HG03575 (cell line): ENCODE results near the gene FGR.
"Not testable (repeated sequence)": the region's sequence is repeated elsewhere in the genome, so short reads cannot be mapped to it uniquely, and the experiment has no call there.

Experiments
- ATAC-seq: cut with Tn5 transposase; IDR thresholded peaks from one replicate; pipeline ENCODE4 v1.9.1; 2021; ENCODE audit not compliant: unreplicated experiment, insufficient number of reproducible peaks, low FRiP score; ENCODE audit errors: extremely low read depth

Gene FGR

DNA sequence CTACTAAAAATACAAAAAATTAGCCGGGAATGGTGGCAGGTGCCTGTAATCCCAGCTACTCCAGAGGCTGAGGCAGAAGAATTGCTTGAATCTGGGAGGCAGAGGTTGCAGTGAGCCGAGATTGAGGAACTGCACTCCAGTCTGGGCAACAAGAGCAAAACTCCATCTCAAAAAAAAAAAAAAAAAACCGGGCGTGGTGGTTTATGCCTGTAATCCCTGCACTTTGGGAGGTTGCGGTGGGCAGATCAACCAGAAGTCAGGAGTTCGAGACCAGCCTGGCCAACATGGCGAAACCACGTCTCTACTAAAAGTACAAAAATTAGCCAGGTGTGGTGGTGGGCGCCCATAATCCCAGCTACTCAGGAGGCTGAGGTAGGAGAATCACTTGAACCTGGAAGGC, 5.5 kb upstream of the FGR start:
- not testable (repeated sequence) for ATAC-seq

- no peak for ATAC-seq
Observed at GRCh38 chr1:27638805-27639204, 3.8 kb upstream of the FGR start.

DNA sequence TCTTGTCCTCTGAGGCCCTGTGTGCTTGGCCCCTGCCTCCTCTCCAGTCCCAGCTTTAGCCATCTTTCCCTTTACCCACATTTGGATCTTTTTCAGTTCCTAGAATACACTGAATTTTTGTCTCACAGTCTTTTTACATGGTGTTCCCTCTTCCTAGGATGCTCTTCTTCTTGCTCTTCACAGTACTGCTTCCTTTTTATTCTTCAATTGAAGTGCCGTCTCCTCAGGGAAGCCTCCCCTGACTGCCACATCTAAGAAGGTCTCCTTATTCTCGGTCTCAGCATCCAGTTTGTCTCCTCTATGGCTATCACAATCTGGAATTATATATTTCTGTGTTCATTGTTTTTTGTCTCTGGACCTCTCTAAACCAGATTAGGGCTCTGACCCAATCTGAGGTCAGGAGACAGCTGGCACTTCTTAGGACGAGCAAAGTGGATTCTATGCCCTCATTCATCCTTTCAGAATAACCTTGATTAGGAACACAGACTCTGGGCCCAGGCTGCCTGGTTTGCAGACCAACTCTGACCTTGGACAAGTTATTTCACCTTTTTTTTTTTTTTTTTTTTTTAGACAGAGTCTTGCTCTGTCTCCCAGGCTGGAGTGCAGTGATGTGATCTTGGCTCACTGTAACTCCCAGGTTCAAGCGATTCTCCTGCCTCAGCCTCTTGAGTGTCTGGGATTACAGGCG, 3.2 kb upstream of the FGR start:
- ATAC-seq = no peak

DNA sequence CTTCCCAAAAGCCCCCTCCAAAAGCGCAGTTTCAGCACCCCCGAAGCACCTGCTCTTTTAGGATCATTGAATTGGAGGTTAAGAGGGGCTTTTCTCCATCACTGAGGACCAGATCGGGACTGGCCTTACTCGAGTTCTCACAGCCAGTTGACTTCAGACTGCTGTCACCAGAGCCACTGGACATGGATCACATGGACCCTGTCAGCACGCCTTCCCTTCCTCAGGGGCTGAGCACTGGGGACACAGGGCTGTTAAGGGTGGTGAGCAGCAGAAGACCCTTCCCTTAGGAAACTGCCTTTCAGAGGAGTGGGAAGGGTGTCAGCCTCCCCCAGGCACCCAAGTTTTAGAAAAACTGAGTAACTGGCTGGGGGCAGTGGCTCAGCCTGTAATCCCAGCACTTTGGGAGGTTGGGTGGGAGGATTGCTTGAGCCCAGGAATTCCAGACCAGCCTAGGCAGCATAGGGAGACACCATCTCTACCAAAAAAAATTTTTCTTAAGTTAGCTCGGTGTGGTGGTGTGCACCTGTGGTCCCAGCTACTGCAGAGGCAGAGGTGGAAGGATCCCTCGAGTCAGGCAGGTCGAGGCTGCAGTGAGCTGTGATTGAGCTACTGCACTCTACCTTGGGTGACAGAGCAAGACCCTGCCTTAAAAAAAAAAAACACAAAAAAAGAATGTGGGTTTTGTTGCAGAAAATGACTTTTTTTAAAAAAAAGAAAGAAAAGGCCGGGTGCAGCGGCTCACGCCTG, 584 bp upstream of the FGR start:
- ATAC-seq = no peak

- no peak for ATAC-seq
Observed at GRCh38 chr1:27634177-27634984, 604 bp downstream of the FGR start.

DNA sequence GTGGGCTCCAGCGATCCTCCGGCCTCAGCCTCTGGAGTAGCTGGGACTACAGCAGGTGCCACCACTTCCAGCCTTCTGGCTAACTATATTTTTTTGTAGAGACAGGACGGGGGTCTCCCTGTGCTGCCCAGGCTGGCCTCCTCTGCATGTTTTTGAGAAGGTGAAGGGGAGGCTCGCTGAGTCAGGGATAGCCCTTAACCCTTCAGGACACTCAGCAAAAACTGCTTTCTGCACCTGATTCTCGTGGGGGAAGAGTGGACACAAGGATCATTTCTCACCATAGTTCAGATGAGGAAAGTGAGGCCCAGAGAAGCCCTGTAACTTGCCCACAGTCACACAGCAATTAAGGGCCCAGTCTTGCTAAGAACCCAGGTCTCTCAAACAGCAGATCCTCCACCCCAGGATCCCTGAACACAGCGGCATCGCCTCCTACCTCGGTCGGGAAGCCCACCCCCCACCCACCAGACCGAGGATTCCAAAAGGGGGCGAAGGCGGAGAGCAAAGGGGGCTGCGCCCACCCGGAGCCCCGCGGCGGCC, 1.3 kb downstream of the FGR start:
- ATAC-seq = no peak

DNA sequence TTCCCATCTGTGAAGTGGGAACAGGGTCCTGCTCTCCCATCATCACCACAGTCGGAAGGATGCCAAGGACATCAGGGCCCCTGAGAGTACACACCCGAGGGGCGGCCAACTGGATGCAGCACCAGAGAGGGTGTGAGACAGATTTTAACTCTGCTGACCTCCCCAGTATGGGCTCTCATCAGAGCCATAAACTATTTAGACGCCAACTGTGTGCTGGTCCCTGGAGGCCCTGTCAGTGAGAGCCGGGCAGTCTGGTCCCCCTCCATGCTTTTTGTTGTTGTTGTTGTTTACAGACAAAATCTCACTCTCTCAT, 1.7 kb downstream of the FGR start:
- ATAC-seq = no peak

- no peak for ATAC-seq
Observed at GRCh38 chr1:27632387-27633297, 2.3 kb downstream of the FGR start.

DNA sequence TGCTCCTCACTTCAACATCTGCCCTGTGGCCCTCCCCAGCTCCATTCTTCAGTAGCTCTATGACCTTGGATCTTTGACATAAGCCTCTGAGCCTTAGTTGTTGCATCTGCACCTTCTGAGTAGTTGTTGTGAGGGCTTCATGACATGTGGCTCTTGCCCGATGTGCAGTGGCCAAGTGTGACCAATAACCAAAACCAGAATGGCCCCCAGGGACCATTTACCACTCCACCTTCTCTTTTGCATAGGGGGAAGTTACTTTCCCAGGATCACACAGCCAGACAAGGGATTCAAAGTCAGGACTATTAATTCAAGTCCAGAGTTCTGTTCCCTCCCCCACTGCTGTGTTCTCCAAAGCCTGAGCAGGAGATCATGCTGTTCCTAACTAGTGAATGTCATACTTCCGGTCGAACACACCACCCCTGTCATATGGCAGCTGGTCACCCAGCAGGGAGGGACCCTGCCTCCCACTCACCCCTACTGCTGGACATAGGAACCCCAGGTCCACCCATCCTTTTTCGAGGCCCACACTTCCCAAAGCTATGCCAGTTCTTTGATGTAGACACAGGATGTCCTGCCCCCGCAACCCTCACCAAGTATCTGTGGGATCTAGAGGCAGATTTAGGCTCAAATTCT, 4.0 kb downstream of the FGR start:
- no peak for ATAC-seq

DNA sequence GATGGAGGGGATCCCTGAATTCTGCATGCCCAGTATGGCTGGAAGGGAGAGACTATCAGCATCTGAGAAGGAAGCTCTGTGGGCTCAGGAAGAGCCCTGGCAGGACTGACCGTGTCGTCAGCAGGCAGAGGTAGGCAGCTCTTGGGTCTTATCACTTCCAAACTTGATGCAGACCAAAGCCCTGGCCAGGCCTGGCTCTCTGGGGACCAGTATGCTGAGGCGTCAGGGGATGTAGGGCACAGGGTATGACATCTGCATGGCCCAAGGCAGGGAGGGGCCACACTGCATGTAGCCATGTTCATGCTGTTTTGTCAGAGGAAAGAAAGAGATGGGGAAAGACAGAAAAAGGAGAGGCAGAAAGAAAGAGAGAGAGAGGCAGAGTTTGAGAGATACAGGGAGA, 6.3 kb downstream of the FGR start:
- no peak for ATAC-seq

DNA sequence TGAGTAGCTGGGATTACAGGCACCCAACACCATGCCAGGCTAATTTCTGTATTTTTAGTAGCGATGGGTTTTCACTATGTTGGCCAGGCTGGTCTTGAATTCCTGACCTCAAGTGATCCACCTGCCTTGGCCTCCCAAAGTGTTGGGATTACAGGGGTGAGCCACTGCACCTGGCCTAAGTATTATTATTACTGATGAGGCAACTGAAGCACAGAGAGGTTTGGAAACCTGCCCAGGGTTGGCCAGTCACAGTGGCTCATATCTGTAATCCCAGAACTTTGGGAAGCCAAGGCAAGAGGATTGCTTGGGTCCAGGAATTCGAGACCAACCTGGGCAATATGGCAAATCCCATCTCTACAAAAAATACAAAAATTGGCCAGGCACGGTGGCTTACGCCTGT, 7.3 kb downstream of the FGR start:
- ATAC-seq = not testable (repeated sequence)

DNA sequence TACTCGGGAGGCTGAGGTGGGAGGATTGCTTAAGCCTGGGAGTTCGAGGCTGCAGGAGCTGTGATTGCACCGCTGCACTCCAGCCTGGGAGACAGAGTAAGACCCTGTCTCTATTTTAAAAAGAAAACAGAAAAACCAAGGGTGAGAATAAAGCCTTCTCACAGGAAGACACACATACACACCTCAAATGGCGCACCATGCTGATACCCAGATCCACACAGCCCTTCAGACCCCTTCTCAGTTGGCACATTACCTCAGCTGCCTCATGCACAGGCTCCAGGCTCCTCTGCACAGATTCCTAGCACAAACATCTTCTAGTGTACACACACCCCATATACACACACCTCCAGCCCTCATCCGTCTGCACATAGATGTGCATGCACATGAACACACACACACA, 7.9 kb downstream of the FGR start:
- no peak for ATAC-seq

DNA sequence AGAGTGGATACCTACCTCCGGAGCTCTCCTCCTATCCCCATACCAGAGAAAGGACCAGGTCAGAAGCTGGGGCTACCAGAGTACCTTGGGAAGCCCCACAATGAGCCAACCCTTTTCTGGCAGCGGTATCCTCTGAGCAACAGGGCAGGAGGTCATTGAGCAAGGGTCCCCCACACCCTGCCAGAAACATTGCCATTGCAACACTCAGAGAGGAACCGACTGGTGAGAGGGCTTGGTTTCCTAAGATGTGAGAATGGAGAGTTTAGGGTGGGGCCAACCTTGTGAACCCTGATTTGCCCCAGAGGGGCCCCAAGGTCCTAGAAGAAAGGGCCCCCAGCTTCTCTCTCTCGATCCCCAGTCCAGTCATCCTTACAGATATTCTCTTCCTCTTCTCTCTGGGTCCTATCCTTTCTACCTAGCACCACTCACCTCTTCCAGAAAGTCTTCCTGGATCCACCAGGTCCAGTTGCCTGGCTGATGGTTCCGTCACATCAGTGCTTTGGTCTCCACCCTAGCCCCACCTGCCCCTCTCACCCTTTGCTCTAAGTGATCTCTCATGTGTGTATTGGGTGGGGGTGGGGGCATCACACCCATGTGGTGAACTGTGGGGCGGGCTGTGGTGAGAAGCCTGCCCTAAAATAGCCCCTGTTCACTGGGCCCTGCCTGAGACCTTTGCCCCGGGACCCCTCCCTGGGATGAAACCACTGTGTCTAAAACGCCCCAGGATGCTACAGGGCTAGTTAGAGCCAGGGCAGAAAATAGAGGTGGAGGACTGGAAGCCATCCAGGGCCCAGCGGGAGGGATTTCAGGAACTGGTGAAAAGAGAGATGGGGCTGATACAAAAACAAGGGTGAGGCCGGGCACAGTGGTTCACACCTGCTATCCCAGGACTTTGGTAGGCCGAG, 8.7 kb downstream of the FGR start:
- no peak for ATAC-seq

GRCh38 chr1:27624467-27625178, 10.4 kb downstream of the FGR start:
- ATAC-seq = no peak

DNA sequence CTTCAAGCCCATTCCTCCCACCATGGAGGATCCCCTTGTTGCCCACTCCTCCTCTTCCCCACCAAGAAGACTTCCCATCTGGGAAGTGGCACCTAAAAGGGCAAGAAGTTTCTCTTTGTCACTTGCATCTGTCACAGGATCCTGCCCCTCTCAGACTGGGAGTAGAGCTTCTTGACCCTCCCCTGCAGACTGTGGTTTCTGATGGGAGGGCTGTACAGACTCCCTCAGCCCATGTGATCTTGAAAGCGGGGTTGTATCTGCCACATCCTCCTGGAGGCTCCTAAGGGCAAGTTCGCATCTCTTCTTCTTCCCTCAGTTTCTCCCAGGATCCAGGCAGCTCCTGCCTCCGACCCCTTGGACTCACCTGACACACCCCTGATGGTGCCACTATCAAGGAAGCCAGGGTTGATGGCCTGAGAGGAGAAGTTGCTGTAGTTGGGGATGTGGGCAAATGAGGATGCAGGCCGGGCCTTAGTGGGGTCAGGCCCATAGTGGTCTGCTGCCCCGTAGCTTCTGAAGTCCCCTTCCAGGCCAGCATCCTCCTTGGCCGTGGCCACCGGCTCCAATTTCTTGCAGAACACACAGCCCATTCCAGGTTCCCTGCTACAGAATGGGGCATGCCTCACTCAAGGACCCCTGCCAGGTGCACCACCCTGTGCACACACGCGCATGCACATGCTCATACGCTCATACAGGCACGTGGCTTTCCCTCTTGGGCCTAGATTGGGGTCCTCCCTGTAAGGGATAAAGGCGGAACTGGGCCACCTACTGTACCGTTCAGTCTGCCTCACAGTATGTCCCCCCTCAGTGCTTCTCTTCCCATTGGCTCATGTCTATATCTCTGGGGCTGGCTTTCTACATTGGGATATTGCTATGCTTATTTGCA, 11.4 kb downstream of the FGR start:
- ATAC-seq = no peak

DNA sequence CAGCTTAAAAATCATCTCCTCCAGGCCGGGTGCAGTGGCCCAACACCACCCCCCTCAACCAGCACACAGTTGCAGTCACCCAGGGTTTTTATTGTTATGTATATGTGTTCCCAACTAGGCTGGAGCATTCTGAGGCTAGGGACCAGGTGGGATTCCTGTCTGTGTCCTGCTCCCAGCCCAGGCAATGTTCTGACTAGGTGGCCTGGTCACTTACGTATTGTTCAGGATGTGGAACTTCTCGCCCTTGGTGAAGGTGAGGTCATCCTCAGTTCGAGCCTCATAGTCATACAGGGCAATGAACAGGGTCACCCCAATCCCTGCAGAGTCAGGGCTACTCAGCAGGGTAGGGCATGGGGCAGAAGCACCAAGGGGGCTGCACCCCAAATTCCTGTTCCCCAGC, 12.2 kb downstream of the FGR start:
- no peak for ATAC-seq
